NB4 (cell line): ENCODE measurements around the gene KLRD1.

ENCODE experiments used
- MYC ChIP-seq: IDR thresholded peaks from 2 replicates; pipeline ENCODE4 v1.6.1; 2011; ENCODE audit warnings: low read depth, low read length
- POLR2A ChIP-seq: IDR thresholded peaks from 2 replicates; pipeline ENCODE4 v1.6.1; 2011; ENCODE audit warnings: mild to moderate bottlenecking; ENCODE audit not compliant: insufficient read length; ENCODE audit errors: extremely low read depth
- TF ChIP-seq, protein P1 (sequence below): IDR thresholded peaks from one replicate; pipeline ENCODE4 v1.5.1; 2012; ENCODE audit warnings: low read depth, low read length
- TF ChIP-seq, protein P2 (sequence below): IDR thresholded peaks from 2 replicates; pipeline ENCODE4 v1.6.1; 2011; ENCODE audit warnings: low read depth, low read length

DNA sequence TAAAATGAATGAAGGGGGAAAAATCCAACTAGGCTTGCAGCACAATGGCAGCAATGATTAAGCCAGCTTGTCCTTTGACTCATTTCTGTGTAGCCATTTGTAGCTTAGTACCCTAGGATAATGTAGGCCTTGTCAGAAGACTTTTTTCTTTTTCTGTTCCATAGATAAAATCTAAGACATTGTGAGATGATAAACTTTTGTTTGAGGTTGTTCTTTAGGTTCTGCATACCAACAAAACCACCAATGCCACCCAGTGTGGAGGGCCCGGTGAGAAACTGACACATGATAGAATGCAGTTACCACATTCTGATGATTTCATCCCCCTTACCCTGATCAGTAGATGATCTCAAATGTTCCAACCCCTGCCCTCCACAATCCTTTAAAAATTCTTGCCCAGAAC is 6.6 kb upstream of the KLRD1 start:
- TF ChIP-seq, protein P1, sequence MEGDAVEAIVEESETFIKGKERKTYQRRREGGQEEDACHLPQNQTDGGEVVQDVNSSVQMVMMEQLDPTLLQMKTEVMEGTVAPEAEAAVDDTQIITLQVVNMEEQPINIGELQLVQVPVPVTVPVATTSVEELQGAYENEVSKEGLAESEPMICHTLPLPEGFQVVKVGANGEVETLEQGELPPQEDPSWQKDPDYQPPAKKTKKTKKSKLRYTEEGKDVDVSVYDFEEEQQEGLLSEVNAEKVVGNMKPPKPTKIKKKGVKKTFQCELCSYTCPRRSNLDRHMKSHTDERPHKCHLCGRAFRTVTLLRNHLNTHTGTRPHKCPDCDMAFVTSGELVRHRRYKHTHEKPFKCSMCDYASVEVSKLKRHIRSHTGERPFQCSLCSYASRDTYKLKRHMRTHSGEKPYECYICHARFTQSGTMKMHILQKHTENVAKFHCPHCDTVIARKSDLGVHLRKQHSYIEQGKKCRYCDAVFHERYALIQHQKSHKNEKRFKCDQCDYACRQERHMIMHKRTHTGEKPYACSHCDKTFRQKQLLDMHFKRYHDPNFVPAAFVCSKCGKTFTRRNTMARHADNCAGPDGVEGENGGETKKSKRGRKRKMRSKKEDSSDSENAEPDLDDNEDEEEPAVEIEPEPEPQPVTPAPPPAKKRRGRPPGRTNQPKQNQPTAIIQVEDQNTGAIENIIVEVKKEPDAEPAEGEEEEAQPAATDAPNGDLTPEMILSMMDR = no peak
- TF ChIP-seq POLR2A = no peak
- no peak for TF ChIP-seq MYC
- TF ChIP-seq, protein P2, sequence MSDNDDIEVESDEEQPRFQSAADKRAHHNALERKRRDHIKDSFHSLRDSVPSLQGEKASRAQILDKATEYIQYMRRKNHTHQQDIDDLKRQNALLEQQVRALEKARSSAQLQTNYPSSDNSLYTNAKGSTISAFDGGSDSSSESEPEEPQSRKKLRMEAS = no peak
